Astrocyte (in vitro differentiated cells and primary cell): ENCODE measurements around the gene THEM5.

Source experiments
- CTCF ChIP-seq: IDR thresholded peaks from 2 replicates; pipeline ENCODE4 v1.5.1; 2011; ENCODE audit warnings: low read depth, mild to moderate bottlenecking, inconsistent platforms, low read length, moderate library complexity; ENCODE audit not compliant: insufficient read depth
- EZH2 ChIP-seq: IDR thresholded peaks from 2 replicates; pipeline ENCODE4 v1.6.1; 2012; ENCODE audit warnings: mild to moderate bottlenecking, low read length, inconsistent platforms; ENCODE audit not compliant: insufficient read depth

GRCh38 chr1:151885479-151885878 lies 32.0 kb upstream of the THEM5 start:
- no peak for TF ChIP-seq CTCF
- TF ChIP-seq EZH2: no peak
